HG02763 (cell line): Measurements from ENCODE around the gene ZC3H6.
"Not testable (repeated sequence)": the region's sequence is repeated elsewhere in the genome, so short reads cannot be mapped to it uniquely, and the experiment has no call there.

Experiments used
- ATAC-seq: cut with Tn5 transposase; IDR thresholded peaks from one replicate; pipeline ENCODE4 v1.9.1; 2021; ENCODE audit warnings: mild to moderate bottlenecking, moderate library complexity; ENCODE audit not compliant: unreplicated experiment

The ZC3H6 gene

DNA sequence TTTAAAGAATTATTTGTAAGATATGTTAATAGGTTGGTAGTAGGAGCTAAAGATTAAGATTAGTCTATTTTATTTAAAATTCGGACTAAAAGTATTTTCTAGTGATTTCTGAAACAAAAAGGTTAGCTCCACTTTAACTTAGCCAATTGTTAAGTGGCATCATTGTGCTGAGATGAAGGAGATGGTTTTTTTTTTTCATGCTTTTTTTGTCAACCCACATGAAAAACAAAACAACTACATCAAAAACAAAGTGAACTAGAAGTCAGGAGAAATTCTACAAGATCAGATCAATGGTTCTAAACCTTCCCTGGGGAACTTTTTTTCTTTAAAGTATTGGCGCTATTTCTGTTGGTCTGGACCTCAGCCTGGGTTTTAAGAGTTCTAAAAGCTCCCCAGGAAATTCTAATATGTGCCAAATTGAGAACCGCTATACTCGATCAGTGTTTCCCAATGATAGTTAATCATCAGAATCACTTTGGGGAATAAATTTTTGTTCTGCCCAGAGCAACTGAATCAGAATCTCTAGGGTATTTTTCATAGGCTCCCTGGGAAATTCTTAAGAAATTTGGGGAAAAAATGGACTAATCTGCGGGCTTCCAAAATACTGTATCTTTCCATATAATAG lies 2.3 kb downstream of the ZC3H6 start:
- ATAC-seq = no peak

DNA sequence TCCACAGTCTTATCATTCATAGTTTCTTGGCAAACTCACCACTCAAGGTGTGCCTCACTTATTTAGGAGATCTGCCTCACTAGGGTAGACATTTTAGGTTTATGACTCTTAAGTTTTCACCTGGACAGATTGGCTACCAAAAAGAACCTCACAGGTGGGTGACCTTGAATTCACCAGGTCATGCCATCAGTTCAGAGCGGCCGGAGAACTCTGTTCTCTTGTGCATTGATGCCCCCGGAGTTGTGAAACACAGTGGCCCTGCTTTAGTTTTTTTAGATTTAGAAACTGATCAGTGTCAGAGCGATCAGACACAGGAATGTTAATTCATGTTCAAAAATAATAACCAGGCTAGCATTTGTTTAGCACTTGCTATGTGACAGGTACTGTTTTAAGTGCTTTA lies 6.7 kb downstream of the ZC3H6 start:
- not testable (repeated sequence) for ATAC-seq

DNA sequence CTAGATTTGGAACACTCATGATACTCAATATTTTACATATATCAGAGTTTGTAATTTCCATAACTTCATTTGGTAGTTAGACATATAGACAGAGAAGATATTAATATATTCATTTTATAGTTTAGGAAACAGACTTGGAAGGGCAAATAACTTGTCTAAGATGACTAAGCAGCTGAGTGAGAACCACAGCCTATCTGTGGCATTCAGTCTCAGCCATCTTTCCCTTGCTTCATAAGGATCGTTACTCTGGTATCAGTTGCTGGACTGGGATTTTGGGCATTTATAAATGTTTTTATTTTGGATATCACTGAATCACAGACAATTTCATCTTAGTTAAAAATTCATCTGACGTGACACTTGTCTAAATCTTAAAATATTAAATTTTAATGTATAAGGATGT lies 8.1 kb downstream of the ZC3H6 start:
- not testable (repeated sequence) for ATAC-seq

DNA sequence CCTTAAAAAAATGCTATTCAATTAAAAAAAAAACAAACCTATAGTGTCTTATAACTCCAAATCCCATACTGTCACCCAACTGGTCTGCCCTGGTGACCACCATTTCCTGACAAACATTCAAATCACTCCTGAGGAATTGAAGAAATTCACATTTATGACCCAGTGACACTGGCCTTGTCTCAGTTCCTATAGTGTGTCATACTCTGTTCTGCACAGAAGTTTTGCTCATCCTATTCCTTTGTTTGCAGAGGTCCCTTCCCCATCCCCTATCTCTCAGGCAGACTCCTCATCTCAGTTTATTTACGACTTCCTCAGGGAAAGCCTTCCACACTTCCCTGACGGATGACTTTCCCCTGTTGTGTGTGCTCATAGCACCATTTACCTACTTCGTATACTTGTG lies 14.7 kb downstream of the ZC3H6 start:
- ATAC-seq = no peak

DNA sequence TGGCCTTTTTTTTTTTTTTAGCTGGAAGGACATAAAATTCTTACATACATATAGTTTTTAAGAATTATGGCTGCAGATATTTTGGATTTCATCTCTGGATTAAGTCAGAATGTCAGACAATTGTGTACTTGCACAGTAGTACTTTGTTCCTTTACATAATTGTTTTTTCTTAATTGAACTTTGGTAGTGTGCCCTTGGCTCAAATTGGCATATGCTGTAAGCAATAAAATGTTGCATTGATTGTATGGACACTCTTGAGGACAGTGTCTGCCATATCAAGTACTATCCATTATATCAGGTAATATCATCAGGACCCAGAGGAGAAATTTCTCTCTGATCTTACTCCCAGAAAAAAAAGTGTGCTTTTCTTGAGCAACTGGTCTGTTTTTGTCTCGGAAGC lies 15.3 kb downstream of the ZC3H6 start:
- no peak for ATAC-seq

DNA sequence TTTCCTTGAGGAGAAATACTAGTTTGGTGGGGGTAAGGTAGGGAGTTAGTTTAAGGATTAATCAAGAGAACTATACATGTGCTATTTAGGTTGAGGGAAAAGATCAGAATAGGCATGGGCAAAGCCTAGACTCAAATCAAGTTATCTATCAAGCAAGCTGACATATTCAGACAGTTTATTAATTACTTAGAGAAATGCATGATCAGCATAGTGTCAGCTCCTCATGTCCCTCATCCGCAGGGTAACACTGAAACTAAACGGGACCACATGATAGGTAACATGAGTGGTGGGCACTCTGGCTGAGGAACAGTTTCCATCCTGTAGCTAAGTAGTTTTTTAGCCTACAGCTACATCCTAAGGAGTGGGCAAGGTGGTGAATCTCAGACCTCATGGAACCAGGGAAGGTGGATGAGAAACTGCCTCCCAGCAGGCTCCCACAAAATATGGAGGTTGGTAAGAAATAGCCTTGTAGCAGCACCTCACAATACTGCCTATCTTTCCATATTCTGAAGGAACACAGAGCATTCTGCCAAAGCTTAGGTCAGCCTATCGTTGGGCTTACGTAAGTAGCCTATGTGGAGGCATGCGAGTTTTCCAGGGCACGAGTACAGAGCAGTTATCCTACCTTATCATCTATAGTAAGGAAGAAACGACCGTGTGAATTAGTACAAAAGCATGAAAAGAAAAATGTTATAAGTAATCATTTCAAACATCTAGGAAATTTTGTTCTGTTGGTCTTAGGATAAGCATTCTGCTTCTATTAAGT lies 18.4 kb downstream of the ZC3H6 start:
- no peak for ATAC-seq

DNA sequence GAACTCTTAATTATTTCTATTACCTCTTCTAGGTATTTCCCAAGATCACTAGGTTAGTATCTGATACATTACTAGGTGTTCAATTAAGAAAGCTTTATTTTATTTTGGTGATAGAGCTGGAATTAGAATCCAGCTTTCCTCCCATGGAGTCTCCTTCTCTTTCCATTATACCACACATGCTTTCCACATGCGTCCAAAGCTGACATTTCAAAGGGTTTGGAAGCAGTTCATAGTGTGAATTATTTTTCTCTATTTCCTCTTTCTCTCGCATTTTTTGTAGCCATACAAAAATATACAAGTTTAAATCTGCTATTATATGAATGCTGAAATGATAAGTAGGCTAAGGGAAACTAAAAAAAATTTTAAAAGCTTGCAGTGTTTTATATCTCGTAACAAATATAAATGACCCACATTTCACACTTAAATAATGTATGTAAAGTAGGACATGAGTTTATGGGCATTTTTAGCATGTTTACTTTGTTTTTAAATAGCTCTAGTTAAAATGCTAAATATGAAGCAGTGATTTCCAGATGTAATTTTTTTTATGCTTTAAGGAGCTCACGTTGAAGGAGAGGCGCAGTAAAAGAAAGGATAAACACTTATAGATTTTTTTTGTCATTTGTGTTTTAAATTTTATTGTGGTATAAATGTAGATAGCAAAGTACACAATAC lies 20.1 kb downstream of the ZC3H6 start:
- no peak for ATAC-seq

DNA sequence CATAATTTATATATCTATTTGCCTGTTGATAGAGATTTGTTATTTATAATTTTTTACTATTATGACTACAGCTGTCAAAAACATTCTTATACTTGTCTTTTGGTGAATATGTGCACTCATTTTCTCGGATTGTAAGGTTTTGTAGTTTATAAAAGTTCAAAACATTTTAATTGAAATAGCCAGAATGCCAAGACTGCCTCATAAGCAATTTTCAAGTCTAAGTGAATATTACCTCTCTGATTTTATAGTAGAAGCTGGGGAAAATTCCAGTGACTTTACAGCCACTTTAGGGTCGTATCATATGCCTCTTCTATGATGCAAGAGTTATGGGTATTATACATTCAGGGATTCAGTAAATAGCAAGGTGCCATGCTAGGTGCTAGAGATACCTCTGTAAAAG lies 21.0 kb downstream of the ZC3H6 start:
- ATAC-seq = no peak

DNA sequence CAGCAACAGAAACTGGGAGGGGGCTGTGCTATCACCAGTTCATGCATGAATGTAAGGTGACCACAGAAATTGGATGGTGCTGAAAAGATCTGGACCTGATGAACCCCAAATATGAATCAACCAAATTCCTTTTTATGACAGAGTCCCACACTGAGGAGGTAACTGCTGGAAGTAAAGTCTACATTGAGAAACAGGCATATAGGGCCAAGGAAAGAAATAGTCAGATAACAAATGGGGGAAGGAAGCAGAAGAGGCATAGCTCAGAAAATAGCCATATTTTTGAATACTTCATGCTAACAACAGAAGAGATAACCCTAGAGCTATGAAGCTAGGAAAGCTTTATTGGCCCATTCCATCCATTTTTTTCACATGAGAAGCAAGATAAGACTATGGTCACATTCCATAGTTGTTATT lies 25.8 kb downstream of the ZC3H6 start:
- ATAC-seq = no peak

DNA sequence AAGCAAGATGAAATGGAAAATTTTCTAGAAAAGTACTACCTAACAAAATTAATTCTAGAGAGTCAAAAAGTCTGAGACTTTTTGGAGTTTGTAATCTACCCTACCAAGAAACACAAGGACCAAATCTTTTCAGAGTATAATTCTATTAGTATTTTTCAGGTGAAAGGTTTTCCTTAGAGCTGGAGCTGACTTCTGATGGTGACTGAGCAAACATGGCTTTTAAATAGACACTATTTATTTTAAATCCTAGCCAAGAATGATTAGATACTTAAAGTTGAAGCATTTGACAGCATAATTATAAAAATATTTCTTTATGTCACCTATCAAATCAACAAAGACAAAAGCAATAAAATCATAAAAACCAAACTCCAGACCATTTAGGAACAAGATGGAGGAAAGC lies 26.6 kb downstream of the ZC3H6 start:
- ATAC-seq = no peak

DNA sequence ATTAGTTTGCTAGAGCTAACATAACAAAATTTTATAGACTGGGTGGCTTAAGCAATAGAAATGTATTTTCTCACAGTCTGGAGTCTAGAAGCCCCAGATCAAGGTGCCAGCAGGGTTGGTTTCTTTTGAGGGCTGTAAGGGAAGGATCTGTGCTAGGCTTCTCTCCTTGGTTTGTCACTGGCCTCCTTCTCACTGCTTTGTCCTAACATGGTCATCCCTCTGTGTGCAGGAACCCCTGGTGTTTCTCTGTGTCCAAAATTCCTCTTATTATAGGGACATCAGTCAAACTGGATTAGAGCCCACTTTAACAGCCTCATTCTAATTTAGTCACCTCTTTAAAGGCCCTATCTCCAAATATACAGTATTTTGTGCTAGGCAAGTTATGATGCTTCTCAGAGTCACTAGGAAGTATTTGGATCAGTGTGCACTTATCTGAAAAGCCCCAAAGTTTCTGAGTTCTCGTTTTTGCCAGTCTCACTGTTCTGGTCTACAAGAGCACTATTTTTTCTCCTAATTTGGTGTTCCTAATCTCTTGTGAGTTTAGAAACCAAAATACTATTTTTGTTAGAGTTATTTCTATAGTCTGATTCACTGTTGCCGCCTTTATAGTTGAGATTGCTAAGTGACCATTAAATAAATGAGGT lies 29.0 kb downstream of the ZC3H6 start:
- peak; percentile 45 for ATAC-seq

DNA sequence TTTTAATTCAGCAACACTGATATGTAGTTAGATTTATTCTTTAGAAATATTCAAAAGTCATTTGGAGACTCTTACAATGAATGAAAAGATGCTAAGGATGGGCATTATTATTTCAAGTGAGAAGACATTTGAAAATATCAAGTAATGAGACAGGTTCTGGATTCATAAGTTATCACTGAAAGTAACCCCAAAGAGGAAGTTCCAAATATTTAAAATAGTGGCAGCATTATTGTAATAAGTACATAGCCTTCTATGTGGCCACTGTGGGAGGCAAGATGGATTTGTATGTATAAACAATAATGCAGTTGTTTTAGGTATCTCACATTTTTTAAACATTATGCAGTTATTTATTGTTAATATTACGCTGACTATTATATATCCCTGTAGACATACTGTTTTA lies 29.7 kb downstream of the ZC3H6 start:
- ATAC-seq = no peak

DNA sequence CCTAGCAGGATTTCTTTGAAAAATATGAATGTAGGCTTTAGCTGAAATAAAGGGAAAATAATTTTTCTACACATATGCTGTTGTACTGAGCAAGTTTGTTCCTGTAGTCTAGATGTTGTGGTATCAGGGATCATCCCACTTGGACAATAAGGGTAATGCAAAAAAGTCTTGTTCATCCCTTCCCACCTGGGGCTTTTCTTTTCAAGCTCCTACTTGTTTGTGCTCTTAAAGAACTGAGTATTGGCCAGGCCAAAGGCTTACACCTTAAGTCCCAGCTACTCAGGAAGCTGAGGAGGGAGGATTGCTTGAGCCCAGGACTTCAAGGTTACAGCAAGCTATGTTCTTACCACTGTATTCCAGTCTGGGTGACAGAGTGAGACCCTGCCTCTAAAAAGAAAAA lies 35.5 kb downstream of the ZC3H6 start:
- no peak for ATAC-seq

DNA sequence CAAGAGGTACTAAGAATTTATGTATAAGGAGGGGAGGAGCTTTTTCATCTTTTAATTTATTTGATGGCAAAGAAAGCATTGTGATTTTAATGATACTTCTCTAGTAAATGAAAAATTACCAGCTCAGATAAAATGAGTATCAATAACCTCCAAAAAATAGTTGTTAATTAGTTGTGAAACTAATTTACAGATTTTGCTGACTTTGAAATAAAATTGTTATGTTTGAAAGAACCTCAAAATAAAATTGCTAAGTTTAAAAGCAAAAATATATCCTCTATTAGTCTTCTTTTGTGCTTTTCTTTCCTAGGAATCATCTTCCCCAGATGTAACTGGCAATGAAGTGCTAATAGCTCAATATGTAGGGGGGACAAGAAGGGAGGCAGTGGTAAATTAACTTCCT lies 36.5 kb downstream of the ZC3H6 start:
- ATAC-seq = no peak

DNA sequence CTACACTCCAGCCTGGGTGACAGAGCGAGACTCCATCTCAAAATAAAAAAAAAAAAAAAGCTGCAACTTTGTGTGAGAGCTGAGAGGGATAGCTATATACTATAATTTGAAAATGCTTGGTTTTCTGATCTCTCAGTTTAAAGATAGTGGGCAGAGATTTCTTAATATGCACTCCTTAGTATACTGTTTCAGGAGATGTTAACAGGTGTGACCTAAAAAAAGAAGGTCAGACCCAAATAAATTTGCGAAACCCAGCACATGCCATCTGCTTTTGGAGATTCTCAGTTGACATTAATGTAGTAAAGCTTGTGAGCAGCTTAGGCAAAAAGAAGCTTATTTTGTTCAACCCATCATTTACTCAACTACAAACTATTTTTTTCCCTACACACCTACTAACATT lies 37.4 kb downstream of the ZC3H6 start:
- no peak for ATAC-seq

DNA sequence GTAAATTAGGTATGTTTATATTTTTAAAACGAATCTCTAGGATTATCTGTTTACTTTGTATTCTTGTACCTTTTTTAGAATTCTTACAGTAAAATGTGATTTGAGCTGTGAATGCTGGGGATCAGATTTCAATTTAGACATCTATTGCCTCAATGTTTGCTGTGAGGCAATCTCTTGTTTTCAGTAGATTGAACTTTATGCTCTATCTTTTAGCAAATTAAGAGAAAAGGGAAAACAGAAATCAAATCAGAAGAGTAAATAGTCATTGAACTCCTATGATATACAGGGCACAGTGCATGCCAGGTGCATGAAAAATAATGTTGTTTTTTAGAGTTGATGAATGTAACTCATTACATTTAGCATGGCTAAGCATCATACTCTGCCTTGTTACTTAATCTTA lies 39.5 kb downstream of the ZC3H6 start:
- no peak for ATAC-seq

DNA sequence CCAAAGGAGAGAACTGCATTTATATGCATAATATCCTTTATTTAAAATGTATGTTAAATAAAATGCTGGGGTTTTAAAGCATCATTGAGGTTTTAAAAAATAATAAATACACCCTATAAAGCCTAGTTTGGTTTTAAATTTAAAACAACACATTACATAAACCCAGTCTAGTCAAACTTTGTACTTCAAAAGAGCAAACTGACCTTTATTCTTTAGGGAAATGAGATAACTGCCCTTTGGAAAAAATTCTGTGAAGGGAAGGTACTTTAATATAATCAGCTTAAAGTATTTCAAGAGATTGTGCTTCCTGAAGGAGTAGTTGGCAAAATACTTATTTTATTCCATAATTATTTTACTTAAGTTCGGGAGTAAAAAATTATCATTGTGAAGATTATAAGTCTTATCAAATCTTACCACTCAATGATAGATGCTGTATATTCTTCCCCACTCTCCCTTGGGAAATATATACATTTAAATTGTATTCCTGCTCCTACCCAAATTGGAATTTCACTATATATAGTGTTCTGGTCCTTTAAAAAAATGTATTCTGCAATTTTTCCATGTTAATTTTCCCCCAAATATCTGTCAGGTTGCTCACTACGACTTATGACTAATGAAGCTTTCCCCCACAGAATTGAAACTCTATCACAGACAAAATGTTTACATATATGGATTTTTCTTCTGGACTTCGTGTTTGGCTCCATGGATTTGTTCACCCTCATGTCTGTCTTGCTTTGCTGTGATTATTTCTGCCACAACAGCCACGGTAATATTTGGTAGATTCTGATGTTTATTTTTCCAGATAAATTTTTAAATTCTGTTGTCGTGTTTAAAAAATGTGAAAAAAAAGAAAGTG lies 42.1 kb downstream of the ZC3H6 start:
- no peak for ATAC-seq

DNA sequence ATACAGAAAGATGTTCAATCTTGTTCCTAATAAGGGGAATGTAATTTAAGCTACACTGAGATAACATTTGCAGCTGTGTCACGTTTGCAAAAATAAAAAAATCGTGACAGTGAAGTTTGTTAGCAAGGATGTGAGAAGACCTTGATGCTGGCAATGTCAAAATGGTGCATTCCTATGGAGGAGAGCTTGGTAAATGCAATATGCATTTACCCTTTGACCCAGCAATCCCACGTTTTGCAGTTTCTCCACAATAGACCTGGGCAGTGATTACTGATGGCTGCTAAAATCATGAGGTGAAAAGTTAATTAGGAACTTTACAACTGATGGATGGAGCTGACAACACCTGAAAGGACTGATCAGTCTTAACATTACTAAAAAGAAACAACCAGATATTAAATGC lies 43.1 kb downstream of the ZC3H6 start:
- no peak for ATAC-seq

DNA sequence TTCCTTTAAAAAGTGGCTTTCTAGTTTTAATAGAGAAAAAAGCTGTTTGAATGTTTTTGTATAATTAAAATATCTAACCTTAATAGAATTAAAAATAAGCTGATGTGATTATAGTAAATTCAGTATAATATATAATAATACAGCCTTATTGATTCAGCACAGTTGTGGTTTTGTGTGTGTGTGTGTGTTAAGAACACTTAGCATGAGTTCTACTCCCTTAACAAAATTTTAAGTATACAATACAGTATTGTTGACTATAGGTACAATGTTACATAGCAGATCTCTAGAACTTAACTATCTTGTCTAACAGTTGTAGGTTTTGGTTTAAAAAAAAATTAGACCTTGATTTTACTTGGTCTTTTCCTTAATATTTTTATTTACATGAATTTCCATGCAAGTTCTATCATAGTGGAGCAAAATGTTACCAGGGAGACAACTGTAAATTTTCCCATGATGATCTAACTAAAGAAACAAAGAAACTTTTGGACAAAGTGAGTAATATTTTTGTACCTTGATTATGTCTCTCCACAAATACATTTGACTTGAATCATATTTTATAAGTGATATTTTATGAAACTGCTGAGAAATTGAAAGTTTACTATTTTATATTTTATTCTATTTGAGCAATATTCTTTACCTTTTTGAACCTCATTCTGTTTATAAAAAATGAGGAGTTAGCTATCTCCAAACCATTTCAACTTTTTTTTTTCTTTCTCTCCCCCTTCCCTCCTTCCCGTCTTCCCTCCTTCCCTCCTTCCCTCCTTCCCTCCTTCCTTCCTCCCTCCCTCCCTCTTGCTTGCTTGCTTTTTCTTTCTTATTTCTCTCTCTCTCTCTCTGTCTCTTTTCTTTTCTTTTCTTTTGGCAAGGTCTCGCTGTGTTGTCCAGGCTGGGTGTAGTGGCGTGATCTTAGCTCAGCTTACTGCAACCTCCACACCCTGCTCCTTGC lies 46.3 kb downstream of the ZC3H6 start:
- ATAC-seq = no peak

DNA sequence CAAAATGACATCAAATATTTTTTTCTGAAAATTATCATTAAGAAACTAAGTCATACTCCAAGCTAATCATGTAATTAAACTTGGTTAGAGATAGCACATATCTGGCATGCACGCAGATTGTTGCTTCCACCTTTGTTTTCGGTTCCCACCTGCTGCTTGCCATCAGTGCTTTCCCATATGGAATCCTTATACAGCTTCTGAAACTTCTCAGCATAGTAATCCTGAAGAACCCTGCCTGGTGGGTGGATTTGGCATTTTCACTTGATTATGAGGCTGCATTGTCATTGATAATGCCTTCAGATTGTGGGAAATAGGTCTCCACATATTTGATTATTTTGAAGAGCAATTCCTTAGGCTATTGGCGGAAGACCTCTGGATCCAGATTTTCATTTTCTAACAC lies 47.5 kb downstream of the ZC3H6 start:
- ATAC-seq = no peak
